GM19193 (cell line): ENCODE results near the gene EMC9.

ENCODE experiments used
- POLR2A ChIP-seq: IDR thresholded peaks from 4 replicates; pipeline ENCODE4 v1.6.1; 2011; ENCODE audit not compliant: insufficient read depth, insufficient read length; ENCODE audit errors: extremely low read depth

The EMC9 gene

DNA sequence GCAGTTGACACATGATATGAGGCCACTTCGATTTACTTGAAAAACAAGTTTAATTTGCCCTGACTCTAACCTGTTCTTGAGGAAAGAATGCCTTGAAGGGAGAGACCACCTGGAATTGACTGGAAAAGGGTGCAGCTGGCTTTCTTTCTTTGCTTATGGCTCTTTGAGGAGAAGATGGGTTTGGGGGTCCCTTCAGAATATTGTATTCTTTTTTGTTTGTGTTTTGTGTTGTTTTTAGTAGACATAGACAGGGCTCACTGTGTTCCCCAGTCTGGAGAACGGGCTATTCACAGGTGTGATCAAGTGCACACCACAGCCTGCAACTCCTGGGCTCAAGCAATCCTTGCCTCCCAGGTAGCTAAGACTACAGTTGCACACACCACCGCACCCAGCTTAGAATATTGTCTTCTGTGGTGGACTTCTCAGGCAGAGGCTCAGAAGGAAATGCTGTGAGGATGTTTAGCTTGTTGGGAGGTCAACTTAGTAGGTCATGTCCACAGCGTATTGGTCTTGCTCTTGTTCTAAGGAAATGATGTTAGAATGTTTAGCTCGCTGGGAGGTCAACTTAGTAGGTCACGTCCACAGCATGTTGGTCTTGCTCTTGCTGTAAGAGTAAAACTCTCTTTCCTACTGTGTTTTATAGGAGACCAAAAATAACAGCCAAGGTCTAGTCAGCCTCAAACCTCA lies 25.1 kb downstream of the EMC9 start:
- no peak for TF ChIP-seq POLR2A

DNA sequence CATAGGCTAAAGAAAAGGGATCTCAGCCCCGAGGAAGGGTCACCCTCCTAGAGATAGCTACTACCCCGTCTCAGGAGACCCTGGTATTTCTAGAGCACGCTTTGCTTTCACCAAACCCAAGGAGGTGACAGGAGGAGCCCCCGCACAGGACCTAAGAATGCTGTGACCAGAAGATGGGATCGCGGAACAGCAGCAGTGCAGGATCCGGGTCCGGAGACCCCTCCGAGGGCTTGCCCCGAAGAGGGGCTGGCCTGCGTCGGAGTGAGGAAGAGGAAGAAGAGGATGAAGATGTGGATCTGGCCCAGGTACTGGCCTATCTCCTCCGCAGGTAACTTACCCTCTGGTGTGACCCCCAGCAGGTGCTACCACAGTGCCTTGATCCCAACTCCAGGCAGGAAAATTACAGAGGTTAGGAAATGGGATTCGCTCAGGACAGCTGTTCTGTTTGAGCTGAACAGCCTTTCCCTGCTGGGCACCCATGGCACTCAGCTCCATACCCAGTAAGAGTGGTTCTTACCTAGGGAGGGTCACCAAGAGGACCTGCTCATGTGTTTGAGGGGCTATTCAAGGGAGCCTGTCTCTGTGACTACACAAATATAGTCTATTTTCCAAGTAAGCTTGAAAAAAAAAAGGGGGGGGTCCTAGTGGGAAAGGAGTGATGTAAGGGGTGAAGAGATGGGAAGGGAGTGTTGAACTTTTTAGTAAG lies 25.8 kb downstream of the EMC9 start:
- no peak for TF ChIP-seq POLR2A

DNA sequence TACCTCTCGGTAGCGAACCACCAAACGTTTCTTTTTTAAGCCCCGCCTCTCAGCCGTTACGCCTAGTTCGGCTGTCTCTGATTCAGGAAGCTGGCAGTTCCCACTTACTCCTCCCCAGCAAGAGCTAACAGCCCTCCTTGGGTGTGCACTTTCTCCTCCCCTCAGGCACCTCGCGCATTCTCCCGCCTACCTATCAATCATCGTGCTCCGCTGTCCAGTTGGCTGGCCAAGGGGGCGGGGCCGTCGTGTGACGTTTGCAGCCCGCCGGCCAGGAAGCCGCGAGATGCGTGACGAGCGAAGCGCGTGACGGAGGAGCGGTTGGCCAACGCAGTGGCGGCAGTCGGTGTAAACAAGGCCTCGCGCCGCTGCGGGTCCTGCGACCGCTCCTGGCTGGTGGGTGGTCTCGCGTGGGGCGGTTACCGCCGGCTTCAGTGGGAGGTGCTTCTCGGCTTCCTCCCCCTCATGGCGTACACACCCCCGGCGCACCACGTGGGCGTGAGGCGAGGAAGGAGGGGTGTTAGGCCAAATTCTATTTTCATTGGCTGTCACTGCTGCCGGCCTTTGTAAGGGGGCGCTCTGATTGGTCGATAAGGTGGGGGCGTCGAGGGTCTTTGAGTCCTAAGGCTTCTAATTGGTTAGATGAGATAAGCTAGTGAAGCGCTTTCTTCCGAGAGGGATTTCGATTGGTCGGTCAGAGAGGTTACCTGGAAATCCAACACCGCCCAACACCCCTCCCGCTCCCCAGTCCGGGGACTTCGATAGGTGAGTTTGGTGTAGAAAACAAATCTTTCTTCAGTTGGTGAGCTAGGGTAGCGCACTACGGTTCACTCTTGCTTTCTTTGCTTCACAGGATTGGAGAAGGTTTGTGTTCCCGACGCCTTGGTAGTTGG lies 26.6 kb downstream of the EMC9 start, which contains the start of the genes DCAF11 and NRL:
Gene DCAF11 (plus strand): TSS at position 246 of the 890 bp plus-strand sequence. CDS start 818 bp downstream, outside the sequence.
Gene NRL (minus strand): TSS at position 418 of the 890 bp plus-strand sequence. CDS start 32,101 bp downstream, outside the sequence.
- peak; percentile 42 for TF ChIP-seq POLR2A

DNA sequence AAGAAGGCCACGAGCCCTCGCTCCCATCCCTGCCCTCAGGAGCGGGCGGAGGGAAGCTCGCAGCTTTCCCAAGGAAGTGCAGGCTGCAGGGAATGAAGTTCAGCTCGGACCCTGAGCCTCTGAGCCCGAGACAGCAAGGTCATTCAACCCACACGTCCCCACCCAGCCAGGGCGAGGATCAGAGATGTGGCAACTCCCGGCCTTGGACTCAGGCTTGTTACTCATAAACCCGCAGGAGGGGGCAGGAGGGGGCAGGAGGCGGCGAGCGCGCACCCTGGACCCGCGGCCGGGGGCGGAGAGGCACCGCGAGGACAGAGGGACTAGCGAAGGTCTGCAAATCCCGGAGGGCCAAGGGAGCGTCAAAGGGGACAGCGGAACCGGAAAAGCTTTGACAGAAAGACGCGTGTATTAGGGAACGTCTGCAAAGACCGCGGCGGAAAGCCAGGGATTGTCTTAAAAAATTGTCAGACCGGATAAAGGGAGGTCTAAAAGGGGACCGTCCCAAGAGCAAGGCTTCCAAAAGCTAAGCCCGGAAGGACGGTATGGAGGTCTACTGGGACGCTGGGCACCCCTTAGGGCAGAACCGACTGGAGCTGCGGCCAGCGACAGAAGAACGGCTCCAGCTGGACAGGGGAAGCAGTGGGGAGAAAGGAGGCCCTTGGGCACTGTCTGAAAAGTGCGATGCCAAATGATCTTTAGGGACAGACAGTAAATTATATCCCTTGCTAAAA lies 27.4 kb downstream of the EMC9 start:
- peak; percentile 75 for TF ChIP-seq POLR2A

DNA sequence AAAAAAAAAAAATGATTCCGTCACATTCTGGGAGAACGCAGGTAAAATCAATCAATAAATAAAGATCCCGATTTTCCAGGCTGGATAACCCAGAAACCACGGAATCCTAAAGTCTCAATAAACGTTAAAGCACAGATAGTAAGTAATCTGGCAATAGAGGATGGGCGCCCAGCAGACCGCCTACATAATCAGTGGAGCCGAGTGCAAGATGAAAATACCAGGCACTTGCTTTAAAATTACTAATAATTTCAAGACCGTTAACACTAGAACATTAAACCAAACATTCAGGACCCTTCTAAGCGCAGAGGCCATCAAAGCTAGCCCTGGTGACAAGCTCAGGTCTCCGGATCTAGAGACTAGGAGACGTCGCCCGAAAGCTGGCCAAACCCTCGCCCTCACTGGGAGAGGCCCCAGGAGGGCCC lies 28.0 kb downstream of the EMC9 start:
- TF ChIP-seq POLR2A: no peak

DNA sequence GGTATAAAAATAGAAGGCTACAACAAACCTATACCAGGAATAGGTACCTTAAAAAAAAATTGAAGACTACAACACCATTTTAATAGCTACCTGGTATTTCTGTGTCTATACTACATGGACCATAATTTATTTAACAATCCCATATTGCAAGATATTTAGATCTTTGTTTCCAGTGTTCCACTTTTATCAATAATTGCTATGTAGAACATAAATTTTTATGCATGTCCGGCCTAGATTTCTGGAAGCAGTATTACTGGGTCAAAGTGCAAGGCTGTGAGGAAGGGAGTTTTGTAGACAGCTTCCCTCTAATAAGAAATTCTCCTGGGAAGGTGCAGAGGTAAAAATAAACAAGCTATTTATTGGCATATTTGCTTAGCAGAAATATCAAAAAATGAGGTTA lies 30.9 kb downstream of the EMC9 start:
- TF ChIP-seq POLR2A: no peak

DNA sequence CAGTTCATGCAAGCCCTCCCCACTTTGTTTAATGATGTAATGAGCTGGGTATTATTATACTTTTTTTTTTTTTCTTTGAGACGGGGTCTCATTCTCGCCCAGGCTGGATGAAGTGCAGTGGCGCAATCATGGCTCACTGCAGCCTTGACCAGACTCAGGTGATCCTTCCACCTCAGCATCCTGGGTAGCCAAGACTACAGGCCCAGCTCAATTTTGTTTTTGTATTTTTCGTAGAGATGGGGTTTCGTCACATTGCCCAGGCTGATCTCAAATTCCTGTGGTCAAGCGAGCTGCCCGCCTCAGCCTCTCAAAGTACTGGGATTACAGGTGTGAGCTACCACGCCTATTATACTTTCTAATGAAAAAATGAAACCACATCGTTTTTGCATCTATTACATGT lies 31.3 kb downstream of the EMC9 start:
- no peak for TF ChIP-seq POLR2A

DNA sequence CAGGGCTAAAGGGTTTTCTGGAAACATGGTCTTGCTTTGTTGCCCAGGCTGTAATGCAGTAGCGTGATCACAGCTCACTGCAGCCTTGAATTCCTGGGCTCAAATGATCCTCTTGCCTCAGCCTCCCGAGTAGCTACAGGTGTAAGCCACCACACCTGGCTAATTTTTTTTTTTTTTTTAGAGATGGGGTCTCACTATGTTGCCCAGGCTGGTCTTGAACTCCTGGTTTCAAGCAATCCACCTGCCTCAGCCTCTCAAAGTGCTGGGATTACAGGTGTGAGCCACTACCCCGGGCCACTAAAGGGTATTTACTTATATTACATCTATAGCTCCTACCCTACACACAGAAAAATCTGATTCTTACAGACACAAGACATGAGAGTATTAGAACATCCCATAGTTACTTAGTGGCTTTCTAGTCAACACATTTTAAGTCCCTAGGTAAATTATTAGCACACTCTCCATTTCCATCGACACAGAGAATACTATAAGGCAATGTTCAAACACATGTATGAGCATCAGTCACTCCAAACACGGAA lies 33.0 kb downstream of the EMC9 start:
- no peak for TF ChIP-seq POLR2A

DNA sequence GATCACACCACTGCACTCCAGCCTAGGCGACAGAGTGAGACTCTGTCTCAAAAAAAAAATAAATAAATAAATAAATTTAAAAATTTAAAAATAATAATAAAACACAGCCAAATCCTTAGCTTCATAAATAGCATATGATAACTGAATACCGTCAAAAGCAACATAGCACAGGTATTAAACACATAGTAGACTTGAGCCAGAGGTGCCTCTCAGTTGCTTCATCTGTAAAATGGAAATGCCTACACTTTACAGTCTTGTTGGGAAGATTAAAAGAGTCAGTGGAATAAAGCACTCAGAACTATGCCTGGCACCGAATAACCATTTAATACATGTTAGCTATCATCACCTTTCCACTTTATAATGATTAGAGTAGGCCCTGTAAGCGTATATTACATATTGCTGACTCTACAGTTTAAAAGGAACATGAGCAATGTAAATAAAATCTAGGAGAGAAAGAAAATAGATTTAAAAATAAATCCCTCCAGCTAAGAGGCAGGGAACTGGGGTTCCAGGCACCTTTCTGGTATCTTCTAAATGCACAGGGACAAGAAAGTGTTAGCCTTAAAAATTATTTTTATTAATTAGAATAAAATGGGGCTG lies 34.6 kb downstream of the EMC9 start:
- TF ChIP-seq POLR2A: no peak

DNA sequence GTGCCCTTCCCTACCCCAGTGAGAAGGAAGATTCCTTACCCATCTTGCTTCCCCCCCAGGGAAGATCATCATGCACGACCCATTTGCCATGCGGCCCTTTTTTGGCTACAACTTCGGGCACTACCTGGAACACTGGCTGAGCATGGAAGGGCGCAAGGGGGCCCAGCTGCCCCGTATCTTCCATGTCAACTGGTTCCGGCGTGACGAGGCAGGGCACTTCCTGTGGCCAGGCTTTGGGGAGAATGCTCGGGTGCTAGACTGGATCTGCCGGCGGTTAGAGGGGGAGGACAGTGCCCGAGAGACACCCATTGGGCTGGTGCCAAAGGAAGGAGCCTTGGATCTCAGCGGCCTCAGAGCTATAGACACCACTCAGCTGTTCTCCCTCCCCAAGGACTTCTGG lies 37.9 kb downstream of the EMC9 start:
- no peak for TF ChIP-seq POLR2A

DNA sequence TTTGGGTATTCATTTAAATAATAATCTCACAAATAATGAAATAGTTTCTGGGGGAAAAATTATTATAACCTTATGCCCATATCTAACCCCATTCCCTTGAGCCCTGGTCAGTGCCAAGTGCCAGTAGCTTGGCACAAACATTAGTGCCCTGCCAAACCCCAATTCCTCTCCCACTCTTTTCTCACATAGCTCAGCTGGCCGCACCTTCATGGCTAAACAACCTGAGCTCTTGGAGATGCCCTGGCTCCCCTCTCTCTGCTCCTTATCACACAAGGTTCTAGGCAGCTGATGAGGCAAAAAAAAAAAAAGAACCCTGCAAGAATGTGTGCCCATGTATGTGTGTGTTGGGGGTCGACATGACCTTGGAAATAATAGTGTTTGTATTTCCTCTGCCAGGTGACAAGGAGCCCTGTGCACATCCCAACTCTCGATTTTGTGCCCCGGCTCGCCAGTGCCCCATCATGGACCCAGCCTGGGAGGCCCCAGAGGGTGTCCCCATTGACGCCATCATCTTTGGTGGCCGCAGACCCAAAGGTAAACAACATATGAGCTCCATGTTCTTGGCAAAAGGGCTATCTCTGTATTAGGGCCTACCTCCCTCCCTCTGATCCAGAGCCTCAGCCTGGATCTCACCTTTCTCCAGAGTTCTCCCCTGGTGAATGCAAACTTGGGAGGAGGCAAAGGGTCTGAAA lies 38.9 kb downstream of the EMC9 start:
- no peak for TF ChIP-seq POLR2A

DNA sequence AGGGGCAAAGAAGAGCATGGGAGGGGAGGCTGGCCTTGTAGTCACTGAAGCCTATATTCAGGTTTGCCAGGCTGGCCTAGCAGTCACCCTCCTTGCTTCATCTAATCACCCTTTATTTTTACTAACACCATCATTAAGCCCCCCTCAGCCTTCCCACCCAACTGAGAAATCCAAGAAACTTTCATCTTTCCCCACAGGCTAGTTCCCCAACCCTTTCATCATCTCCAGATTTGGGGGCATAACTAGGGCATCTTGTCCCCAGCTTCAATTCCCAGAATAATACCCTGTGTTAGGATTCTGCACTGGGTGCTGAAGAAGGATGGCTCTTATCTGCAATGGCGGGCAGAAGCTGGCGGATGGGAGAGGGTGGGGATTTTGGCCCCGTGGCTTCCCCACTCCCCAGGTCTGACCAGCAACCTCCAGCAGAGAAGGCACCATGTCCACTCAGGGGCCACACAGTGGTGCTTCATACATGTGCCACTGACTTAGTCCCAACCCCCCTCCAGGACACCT lies 40.4 kb downstream of the EMC9 start:
- TF ChIP-seq POLR2A: no peak

DNA sequence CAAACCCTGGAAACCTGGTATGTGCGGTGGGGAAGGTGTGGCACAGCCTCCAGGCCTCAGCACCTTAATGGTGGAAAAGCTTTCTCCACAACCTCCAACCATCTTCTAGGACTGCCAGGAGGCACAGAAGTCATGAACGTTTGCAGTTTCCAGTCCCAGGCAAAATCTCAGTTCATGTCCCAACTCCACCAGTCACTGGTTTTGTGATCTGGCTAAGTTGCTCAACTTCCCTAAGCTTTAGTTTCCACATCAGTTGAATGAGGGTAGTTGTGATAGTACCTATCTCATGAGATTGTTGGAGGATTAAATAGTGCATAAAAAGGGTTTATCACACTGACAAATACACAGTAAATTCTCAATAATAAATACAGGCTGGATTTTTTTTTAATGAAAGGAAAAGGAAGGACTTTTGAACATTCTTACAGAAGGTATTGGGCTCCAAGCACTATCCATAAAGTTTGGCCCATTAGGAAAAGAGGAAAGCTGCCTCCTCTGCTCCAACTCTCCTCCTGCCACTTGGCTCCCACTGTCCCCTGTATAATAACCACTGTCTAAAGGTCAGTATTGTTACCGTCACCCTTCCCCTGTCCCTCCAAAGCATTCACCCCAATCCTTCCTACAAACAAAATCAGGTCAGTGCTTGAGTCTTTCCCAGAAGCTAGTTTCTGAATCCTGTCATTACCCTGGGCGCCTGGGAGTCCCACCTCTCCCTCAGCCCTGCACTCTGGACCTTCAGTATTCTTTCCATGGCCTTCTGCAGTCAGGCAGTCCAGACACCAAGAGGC lies 41.0 kb downstream of the EMC9 start:
- TF ChIP-seq POLR2A: no peak
